Posterior vena cava (tissue), 2 donors: ENCODE measurements around the gene TRIM7. TPM values are rescaled to one million over a fixed set of nuclear protein-coding genes. Genes with fewer than 3 reads are reported as not detected.
A peak's percentile ranks its signal among the peaks of the same experiment; 100 is the strongest.

ENCODE experiments used
- DNase-seq: peaks from one replicate; pipeline ENCODE4 v3.0.0-alpha.2; 2020; ENCODE audit warnings: low spot score
- intact Hi-C, 2 donors: fragments of 100-400 bp; cut with DNase I; formaldehyde crosslinking; loops; one replicate each; pipeline versions ENCODE4 v1.14.1 to v1.14.2; 2022 to 2023
- long read RNA-seq, 2 donors: library from polyadenylated mRNA; unstranded; transcript quantifications; one replicate each; pipeline ENCODE4 v2.0.0, GENCODE V29; 2020 to 2021
- total RNA-seq, 2 donors: library from RNA; stranded (reverse); fragmentation: NEBNext Ultra II Directional; extraction: Animal tissue kit (Norgen Biotek cat#: 25700); gene quantifications; one replicate each; pipeline ENCODE4 v1.2.1, GENCODE V29; 2021
- donor health status: DM: yes; HTN: yes; CAD: no.
- donor health status: DM: yes; HTN: yes; CAD: no.

TRIM7 gene
- total RNA-seq: 1 to 10 TPM; 3.1 to 3.5 TPM
- long read RNA-seq, donor 1: 0 reads
- long read RNA-seq, donor 2: 0 reads

DNA sequence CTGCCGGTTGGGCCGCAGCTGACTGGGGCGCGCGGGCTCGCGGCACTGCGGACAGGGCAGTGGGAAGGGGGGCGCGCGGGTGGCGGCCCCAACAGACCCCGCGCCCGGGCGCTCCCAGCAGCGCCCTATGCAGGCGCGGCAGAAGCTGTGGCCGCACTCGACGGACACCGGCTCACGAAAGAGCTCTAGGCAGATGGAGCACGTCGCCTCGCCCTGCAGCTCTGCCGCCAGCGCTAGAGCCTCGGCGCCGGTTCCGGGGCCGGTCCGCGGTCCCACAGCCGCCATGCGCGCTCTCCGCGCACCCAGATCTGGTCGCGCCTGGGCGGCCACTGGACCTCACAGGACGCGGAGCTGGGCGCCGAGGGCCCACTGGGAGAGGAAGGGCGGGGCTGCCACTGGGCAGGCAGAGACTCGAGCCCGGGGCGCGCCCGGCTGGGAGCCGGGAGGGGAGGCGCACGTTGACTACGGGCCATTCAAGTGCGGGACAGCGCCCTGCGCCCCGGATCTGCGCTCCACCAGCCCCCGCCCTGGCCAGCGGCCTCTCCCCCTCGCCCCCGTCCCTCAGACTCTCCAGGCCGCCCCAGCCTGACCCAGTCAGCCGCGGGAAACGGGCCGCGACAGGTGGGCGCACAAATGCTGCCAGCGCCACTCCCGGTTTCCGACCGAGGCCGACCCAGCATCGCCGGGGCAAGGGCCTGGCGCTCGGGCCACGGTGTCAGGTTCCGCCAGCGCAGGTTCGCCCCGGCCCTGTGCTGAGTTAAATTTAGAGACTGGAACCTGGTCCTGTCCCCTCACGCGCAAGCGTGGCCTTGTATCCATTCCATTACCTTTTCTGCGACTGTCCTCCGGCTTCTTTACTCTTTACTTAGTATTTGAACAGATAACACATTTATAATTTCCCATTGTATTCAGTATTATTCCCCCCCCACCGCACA is at the start of gene TRIM7:
TRIM7 (minus strand) TSS at position 371 of the 935 bp plus-strand sequence; CDS start at position 285, 86 bp downstream.
- peak; percentile 85 for DNase-seq
- intact Hi-C loops: no loop called here

DNA sequence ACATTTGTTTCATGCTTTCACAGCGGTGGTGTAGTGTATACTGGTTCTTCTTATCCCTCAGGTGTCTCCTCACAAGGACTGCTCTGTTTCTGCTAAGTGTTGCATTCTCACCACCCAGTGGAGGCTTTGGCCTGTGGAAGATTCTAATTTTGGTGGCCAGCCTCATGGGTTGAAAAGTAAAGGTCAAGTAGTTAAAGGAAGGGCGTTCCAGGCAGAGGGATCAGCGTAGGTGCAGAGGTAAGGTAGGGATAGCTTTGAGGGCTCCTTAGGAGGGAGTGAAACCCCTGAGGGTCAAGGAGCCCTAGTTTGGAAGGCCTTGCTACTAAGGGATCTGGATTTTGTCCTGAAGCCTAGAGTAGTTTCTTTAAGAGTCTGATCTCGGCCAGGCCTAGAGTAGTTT is 43.3 kb upstream of the TRIM7 start:
- DNase-seq: no peak
- intact Hi-C loops: loop anchor here in 1 of 2 donors (10.0 kb wide), 2 partner anchors 63 to 383 kb away; partner anchors contain the start of gene ZFP62

DNA sequence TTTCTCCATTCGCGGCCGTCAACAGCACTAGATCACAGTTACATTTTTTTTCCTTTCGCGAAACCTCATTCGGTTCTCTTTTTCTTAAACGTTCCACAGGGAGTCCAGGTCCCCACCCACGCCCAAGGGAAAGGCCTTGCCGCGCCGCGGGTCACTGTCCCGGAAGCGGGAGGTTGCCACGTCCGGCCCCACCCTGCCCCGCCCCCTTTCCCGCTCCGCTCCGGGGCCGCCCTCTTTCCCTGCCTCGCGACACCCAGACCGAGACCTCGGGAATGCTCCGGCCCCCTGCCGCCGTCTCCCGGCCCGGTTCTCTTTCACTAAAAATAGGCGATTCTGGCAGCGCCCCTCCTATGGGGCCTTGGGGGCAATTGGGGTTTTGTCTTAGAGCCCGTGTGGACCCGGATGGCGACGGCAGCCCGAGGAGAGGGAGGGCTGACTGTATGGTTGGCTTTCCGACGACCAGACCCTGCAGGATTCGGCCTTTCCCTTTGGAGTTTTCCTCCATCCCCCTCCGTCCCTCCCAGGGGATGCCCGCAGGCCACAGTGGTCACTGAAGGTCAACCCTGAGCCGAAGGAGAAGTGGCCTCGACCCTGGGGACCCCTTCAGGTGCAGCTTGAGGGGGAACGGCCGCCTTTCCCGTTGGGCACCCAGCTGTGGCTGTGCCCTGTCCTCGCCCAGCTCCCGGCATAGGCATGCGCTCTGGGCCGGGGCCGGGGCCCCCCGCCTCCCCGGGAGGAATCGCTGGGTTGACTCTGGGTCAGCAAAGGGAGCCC is 41.5 kb upstream of the TRIM7 start:
- peak; percentile 97 for DNase-seq
- intact Hi-C loops: loop anchor here (1.0 to 10.0 kb wide), 3 partner anchors 15 to 382 kb away; partner anchors contain the start of genes TRIM52 (in 1 of the 2) and ZFP62 (in 1 of the 2)

DNA sequence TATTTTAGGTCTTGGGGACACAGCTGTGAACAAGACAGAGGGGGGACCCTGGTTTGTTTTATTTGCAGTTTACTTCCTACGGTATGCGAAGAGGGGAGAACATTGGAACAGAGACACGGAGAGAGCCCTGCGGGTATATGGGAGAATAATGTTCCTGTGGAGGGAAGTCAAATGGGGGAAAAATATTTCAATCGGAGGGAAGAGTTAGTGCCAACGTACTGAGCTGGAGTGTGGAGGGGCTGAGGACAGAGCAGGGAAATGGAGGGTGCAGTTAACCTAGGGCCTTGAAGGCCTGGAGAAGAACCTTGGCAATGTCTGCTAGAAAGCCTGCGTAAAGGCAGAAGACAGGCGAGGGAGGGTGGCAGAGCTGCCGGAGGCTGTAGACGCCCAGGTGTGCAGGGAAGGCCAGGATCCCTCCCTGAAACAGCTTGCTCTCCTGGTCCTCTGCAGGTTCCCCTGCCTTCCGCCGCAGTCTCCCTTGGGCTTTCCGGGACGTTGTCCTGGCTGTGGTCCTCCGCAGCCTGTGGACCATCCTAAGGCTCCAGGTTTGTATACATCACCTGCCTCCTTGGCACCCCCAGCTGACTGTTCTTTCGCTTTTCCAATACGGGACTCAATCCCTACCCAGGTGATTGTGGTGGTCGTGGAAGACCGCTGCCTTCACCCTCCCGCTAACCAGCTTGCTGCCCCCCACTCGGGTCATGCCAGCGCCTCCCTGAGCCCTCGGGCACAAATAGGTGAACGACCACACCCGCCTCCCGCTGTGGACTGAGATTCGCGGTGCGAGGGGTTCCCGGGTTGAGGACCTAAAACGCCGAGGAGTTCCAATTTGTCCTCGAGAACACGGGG is 40.7 kb upstream of the TRIM7 start:
- DNase-seq: no peak
- intact Hi-C loops: loop anchor here in 1 of 2 donors (10.0 kb wide), 2 partner anchors 61 to 381 kb away; partner anchors contain the start of gene ZFP62

DNA sequence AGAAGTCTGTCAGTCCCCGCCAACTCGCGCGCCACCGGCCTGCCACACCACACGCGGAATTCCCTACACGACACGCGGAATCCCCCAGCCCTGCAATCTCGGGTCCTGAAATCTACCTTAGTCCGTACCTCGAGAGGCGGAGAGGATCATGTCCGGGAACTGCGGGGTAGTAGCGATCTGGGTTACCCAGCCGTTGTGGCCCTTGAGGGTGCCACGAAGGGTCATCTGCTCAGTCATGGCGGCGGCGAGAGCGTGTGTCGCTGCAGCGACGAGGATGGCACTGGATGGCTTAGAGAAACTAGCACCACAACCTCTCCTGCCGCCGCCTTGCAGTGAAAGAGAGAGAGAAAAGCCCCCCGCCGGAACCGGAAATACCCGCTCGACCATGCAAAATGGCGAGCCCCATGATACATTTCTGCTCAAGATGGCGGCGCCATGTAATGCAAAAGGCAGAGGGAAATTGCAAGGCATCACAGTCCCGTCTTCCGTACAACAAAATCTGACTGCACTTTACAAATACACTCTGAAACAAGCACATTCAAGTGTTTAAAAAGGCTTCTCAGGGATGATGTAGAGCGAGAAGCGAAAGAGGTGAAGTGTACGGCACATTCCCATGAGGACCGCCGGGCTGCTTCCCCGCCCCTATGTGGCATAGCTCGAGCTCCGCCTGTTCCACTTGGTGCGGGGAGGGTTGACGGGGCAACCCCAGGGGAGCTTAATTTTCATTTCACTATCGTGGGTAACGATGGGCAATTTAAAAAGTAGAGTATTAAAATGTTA is 38.8 kb upstream of the TRIM7 start, which contains the start of gene RACK1:
RACK1 (minus strand) TSS at position 343 of the 780 bp plus-strand sequence; CDS start at position 237, 106 bp downstream.
- intact Hi-C loops: loop anchor here in 1 of 2 donors (10.0 kb wide), 2 partner anchors 59 to 379 kb away; partner anchors contain the start of gene ZFP62
- DNase-seq: peak; percentile 96

DNA sequence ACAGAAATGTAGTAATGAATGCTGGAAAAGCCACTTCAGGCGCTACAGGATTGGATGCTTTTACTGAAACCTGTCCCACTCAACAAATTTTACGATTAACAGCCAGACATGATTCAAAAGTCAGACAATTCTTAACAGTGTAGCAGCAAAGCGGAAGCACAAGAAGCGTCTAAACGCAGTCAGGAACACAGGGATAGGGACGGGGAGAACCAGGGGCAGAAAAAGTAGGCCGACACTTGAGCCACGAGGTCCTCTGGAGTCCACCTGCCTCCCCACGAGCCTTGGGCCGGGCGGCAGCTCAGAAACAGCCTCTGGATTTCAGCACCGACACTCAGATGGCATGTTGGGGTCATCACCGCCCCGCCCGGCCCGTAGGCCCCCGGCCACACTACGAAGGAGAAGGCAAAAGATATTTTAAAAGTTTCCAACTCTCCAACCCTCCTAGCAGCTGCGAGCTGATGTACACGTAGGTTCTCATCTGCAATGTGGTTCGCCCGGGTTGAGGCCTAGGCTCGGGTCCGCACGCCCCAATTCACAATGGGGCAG is 38.1 kb upstream of the TRIM7 start:
- intact Hi-C loops: loop anchor here in 1 of 2 donors (10.0 kb wide), 2 partner anchors 58 to 378 kb away; partner anchors contain the start of gene ZFP62
- DNase-seq: no peak

DNA sequence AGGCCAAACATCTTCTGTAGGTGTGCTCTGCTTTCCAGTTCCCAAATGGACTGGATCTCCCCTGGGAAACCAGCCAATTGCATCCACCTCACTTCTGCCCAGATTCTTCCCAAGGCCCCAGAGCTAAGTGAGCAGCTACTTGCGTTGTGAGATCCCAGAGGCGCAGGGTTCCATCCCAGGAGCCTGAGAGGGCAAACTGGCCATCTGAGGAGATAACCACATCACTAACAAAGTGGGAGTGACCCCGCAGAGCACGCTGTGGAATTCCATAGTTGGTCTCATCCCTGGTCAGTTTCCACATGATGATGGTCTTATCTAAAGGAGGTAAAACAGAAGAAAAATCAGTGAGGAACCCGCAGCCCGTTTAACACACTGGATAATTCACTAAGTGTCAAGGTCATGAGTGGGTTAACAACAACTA is 37.0 kb upstream of the TRIM7 start:
- intact Hi-C loops: loop anchor here in 1 of 2 donors (10.0 kb wide), 2 partner anchors 57 to 377 kb away; partner anchors contain the start of gene ZFP62
- DNase-seq: no peak

DNA sequence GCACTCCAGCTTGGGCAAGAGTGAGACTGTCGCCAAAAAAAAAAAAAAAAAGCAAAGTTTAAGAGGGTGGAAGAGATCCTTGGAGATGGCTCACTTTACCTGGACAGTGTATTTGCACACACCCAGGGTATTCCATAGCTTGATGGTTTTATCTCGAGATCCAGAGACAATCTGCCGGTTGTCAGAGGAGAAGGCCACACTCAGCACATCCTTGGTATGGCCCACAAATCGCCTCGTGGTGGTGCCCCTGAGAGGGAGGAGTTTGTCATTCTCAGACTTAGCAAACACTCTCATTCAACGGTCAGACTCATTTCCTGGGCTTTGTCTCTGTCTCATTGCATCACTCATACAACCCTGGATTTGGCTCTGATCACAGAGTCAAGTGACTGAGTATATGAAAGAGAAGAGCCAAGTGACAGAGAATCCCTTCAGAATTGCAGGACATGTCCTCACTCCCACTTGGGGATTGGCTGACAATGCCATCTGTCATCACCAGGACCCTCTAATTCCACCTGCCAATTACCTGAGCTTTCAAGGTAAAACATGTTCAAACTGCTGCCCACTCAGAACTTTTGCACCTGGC is 36.5 kb upstream of the TRIM7 start:
- intact Hi-C loops: loop anchor here in 1 of 2 donors (10.0 kb wide), 2 partner anchors 57 to 377 kb away; partner anchors contain the start of gene ZFP62

DNA sequence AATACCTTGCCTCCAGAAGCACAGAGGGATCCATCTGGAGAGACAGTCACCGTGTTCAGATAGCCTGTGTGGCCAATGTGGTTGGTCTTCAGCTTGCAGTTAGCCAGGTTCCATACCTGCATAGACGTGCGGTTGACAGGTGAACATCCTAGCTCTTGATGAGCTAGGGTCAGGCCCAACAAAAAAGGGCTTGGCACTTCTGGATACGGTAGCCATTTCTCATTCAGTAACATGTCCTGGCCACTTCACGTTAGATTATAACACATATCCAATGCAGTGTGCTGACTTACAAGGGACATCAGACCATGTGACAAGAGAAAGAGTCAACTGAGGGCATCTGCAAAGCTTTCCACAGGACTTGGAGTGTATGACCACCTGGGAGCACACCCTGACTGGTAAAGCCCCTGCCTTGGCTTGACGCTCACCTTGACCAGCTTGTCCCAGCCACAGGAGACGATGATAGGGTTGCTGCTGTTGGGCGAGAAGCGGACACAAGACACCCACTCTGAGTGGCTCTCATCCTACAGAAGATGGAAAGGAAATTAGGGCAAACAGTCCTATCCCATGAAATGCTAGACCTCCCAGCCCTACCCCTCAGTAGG is 34.2 kb upstream of the TRIM7 start:
- DNase-seq: no peak
- intact Hi-C loops: no loop called here

More for the DNA sequence above, 36.5 kb upstream of the TRIM7 start:
- DNase-seq: no peak

DNA sequence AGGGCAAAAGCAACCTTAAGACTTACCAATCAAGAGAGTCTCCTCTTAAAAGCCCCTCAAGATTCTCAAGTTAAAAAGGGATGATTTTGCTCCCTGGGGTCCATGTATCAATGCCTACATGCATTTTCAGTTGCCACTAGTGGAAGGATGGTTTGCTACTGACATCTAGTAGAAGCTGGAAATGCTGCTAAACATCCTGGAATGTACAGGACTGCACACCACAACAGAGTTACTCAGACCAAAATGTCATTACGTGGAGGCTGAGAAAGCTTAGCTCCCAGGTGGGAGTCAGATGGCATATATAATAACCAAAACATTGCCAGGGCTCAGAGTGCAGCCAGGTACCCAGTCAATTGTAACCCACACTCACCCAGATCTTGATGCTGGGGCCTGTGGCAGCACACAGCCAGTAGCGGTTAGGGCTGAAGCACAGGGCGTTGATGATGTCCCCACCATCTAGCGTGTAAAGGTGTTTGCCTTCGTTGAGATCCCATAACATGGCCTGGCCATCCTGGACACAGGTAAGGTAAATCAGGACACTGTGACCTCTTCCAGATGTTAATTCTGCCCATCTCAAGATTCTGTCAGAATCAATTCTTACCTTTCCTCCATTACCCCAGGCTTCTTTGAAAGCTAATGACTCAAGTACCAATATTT is 32.9 kb upstream of the TRIM7 start:
- intact Hi-C loops: no loop called here
- no peak for DNase-seq

DNA sequence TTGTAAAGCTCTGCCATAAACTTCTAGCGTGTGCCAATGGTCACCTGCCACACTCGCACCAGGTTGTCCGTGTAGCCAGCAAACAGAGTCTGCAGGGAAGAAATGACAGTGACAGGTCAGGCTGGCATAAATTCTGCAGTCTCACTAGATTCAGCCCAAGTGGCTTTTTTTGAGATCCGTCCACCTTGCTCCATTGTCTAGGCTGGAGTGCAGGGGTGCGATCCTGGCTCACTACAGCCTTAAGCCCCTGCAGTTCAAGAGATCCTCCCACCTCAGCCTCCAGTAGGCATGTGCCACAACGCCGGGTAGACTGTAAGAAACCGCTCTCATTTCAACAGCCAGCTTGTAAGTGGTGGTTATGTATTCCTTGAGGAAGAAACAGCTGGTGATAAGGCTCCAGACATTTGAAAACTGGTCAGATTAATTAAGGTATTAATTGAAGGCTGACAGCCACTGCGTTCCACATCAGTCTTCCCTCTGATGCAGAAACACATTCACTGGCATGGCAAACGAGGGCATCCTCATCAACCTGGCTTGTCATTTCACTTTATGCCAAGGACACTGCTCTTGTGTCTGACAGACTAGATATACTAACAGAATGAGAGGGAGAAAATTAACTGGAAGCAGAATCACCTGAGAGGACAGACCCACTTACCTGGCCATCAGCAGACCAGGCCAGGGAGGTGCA is 32.1 kb upstream of the TRIM7 start:
- intact Hi-C loops: no loop called here
- no peak for DNase-seq

DNA sequence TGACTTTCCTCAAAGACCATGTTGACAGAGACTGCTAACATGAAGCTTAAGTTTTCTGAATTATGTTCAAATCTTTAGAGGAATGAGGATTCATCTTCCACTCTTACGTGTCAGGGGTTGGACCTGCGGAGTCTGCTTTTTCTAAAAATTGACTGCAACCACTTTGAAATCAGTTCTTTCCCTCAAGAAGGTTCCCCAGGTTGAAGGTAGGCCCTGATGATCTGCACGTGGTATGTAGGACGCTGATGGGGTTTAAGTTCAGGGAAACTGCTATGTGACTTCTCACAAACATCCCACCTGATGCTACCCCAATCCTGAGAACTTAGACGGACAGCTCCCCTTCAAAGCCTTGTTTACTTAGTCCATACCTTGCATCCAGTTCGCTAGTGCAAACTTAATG is 31.5 kb upstream of the TRIM7 start:
- intact Hi-C loops: no loop called here
- no peak for DNase-seq

DNA sequence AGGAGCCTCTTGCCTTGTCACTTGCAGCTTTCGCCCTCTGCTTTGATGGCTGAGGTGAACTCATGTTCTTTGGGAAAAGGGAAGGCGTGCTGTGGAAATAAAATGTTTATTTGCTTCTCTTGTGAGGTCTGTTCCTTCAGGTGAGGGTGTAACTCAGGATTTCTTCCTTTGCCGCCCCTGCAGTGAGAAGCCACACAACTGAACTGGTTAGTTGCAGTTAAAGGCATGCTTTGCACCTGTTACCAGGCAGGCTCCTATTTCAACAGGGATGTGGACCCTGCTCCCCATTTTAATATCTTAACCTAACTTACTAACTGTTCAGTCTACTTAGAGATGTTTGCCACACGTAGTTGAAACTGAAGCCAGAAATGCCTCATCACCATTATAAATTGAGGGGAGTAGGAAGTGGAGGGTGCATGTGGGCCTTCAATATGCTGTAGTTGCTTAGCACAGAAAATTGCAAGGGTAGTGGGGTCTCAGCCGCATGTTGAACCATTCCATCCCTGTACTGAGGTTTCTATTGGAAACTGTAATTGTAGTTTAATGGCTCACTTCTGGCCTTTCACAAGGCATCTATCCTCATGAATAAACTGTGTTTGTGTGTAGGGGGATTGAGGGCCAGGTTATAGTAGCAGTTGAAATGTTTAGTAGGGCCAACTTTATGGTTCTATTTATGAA is 30.8 kb upstream of the TRIM7 start:
- intact Hi-C loops: no loop called here
- no peak for DNase-seq

DNA sequence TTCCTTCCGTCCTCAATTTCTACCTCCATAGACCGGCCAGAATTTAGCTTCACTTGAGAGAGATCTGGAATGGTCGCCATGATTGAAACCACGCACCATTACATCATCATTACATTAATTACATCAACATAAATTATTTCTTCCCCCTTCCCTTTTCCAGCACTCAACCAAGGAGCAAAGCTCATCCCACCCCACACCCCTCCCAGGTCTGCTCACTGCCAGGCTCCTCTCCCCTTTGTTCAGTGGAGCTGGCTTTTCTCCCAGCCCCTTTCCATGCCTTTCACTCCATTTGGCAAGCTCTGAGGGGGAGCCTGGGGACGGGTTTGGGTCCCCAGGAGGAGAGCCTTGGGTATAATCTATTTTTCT is 30.3 kb upstream of the TRIM7 start:
- DNase-seq: no peak
- intact Hi-C loops: no loop called here
